Ascending aorta (tissue), 2 donors: ENCODE results near the gene ZNF462. TPM values are rescaled to one million over a fixed set of nuclear protein-coding genes. Genes with fewer than 3 reads are reported as not detected.

Experiments
- DNase-seq, 2 donors: peaks; one replicate each; pipeline ENCODE4 v3.0.0-alpha.2; 2019; ENCODE audit warnings: low spot score in 2 of 2
- H3K27ac ChIP-seq, 2 donors: fragments of 200-600 bp; sonication (generic); one replicate each; pipeline ENCODE4 v1.5.1; 2016 to 2017; ENCODE audit warnings: mild to moderate bottlenecking in 1 of 2
- H3K27me3 ChIP-seq: fragments of 200-600 bp; sonication (generic); one replicate; pipeline ENCODE4 v1.5.1; 2017
- H3K36me3 ChIP-seq, 2 donors: fragments of 200-600 bp; sonication (generic); one replicate each; pipeline ENCODE4 v1.5.1; 2016
- H3K4me1 ChIP-seq, 2 donors: fragments of 200-600 bp; sonication (generic); one replicate each; pipeline ENCODE4 v1.5.1; 2016 to 2017; ENCODE audit warnings: mild to moderate bottlenecking in 1 of 2
- H3K4me3 ChIP-seq, 2 donors: fragments of 200-600 bp; sonication (generic); one replicate each; pipeline ENCODE4 v1.5.1; 2016 to 2017; ENCODE audit warnings: mild to moderate bottlenecking in 1 of 2
- H3K9me3 ChIP-seq, 2 donors: fragments of 200-600 bp; sonication (generic); one replicate each; pipeline ENCODE4 v1.5.1; 2016
- intact Hi-C: fragments of 100-400 bp; cut with DNase I; formaldehyde crosslinking; loops from one replicate; pipeline ENCODE4 v1.15.1; 2023
- total RNA-seq: library from RNA; depleted of rRNA; stranded (reverse); fragments of >200 nt; gene quantifications from one replicate; pipeline ENCODE4 v1.1.0, GENCODE V29; 2016
- TF ChIP-seq, protein P1 (sequence below), 3 experiments: fragments of 200-600 bp in 2 of 3; fragments of 450-650 bp in 1 of 3; sonication (generic) in 2 of 3; IDR thresholded peaks; one replicate each; pipeline ENCODE4 v1.5.1; 2016 to 2019; ENCODE audit warnings: antibody characterized with exemption in 3 of 3, mild to moderate bottlenecking in 1 of 3, moderate library complexity in 1 of 3

The ZNF462 gene
- total RNA-seq, 1 donor from 2014 or later: 8.8 TPM

DNA sequence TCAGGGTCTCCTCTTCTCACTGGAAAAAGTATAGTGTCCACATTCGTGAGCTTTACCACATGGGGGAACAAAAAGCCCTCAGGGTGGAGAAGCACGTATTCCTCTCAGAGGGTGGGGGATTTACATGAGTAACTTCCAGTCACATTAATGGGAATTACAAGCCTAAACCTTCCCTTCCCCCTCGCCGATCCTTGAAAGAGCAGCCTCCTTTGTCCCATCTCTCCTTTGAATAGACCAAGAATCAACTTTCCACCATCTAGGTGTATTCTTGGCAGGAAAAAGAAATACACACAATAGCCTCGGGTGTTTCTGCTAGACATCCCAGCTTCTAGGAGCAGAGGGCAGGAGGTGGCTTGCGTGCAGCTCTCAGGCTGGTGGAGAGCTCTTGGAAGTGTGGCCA is 144.4 kb downstream of the ZNF462 start:
- H3K36me3 ChIP-seq: peaks cover 0 to 39% of the 10 kb centered on the region in 2 donors
- intact Hi-C loops: no loop called here
- no peak for DNase-seq
- no peak overlapping the region for H3K27ac ChIP-seq
- no peak overlapping the region for H3K4me3 ChIP-seq
- no peaks in the 10 kb centered on the region for H3K4me1 ChIP-seq
- TF ChIP-seq, protein P1, sequence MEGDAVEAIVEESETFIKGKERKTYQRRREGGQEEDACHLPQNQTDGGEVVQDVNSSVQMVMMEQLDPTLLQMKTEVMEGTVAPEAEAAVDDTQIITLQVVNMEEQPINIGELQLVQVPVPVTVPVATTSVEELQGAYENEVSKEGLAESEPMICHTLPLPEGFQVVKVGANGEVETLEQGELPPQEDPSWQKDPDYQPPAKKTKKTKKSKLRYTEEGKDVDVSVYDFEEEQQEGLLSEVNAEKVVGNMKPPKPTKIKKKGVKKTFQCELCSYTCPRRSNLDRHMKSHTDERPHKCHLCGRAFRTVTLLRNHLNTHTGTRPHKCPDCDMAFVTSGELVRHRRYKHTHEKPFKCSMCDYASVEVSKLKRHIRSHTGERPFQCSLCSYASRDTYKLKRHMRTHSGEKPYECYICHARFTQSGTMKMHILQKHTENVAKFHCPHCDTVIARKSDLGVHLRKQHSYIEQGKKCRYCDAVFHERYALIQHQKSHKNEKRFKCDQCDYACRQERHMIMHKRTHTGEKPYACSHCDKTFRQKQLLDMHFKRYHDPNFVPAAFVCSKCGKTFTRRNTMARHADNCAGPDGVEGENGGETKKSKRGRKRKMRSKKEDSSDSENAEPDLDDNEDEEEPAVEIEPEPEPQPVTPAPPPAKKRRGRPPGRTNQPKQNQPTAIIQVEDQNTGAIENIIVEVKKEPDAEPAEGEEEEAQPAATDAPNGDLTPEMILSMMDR (IDR thresholded peaks at IDR 0.05): no peak
- H3K9me3 ChIP-seq: no peaks in the 10 kb centered on the region
- no peaks in the 10 kb centered on the region for H3K27me3 ChIP-seq

DNA sequence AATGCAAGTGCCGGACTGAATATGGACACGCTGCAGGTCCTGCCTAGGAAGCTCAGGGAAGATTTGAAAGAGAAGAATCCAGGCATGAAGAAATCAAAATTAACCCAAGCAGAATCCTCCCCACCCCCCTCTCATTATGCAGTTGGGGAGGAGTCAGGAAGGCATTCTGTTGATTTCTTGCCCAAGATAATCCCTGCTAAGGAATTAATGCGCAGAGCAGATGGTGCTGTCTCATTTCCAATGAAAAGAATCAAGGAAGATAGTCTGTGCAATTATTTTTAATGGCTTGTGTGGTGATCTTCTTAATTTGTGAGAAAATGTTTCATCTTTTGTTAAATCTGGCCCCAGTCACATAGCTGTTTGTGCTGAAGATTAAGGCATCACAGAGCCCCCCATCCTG is 145.0 kb downstream of the ZNF462 start:
- DNase-seq: no peak
- Histone ChIP-seq H3K9me3 (no peaks in the 10 kb centered on the region), H3K4me1 (no peaks in the 10 kb centered on the region), H3K36me3 (peaks cover 0 to 39% of the 10 kb centered on the region in 2 donors), H3K27ac (no peak overlapping the region), H3K27me3 (no peaks in the 10 kb centered on the region), H3K4me3 (no peak overlapping the region)
- TF ChIP-seq, protein P1 (IDR thresholded peaks at IDR 0.05): no peak
- intact Hi-C loops: no loop called here

DNA sequence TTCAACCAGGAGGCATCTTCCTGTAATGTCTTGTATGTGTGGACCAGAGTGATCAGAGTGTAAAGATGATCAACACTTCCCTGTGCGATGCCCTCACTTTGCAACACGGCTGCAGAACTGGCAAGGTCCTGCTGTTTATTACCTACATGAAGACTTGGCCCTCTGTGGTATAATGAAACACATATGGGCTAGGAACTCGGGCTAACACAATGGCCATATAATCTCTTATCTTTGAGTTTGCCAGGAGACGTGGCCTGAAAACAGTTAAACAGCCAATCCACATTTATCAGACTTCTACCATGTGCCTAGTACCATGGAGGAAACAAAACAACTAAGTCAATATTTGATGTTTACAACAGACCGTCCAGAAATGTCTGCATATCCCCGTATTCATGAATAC is 145.5 kb downstream of the ZNF462 start:
- peaks cover 0 to 35% of the 10 kb centered on the region in 2 donors for H3K36me3 ChIP-seq
- intact Hi-C loops: no loop called here
- H3K9me3 ChIP-seq: no peaks in the 10 kb centered on the region
- H3K4me3 ChIP-seq: no peak overlapping the region
- H3K27ac ChIP-seq: no peak overlapping the region
- no peak for DNase-seq
- H3K27me3 ChIP-seq: no peaks in the 10 kb centered on the region
- TF ChIP-seq, protein P1 (IDR thresholded peaks at IDR 0.05): no peak
- H3K4me1 ChIP-seq: no peaks in the 10 kb centered on the region

DNA sequence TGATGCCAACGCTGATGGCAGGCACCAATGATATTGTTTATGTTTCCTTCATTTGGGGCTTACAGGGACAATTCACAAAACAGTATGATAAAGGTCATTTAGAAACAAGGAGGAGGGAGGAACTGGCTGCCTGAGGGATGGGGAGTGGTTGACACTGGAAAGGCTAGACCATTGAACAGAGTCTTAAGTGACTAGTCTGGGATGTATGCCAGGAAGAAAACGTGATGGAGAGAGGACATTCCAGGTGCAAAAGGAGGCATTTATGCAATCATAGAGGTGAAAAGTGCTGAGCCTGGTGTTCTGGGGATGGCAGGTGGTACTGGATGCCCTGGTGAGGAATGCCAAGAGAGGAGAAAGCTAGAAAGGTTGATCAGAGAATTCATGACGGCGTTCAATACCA is 153.4 kb downstream of the ZNF462 start:
- no peak for DNase-seq
- intact Hi-C loops: no loop called here

DNA sequence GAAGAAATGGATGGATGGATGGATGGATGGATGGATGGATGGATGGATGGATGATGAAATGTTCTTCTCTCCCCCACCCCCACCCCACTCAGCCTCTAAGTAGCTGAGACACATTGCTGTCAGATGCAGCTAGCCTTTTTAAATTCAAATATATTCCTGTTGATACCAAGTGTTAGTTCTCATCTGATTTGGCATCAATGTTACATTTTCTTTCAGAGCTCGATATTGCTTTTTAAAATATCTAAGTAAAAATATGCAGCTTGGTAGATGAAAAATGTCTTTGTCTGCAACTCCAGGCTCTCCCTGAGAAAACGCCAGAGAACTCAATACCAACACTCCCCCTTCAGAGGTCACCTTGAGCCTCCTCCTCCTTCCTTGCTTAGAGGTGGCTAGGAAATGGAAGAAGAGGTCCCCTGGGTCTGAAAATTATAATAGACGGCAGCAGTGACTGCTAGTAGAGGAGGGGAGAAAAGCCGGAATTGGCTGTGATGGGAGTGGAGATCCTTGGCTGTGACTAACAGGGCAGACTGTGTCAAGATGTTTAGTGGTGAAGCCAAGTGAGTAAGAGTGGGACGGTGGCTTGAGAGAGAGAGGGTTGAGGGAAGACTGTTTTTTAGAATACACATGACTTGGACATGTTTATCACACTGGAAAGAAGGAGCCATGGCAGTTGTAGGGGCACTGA is 156.0 kb downstream of the ZNF462 start:
- TF ChIP-seq, protein P1 (IDR thresholded peaks at IDR 0.05): no peak
- Histone ChIP-seq H3K9me3 (no peaks in the 10 kb centered on the region), H3K27me3 (no peaks in the 10 kb centered on the region), H3K36me3 (no peaks in the 10 kb centered on the region), H3K4me1 (peaks cover 0 to 7% of the 10 kb centered on the region in 2 donors), H3K4me3 (no peak overlapping the region), H3K27ac (no peak overlapping the region)
- intact Hi-C loops: no loop called here
- no peak for DNase-seq

More for the DNA sequence above, 153.4 kb downstream of the ZNF462 start:
- Histone ChIP-seq H3K27ac (no peak overlapping the region), H3K36me3 (peaks cover 0 to 1% of the 10 kb centered on the region in 2 donors), H3K4me3 (no peak overlapping the region), H3K9me3 (no peaks in the 10 kb centered on the region), H3K27me3 (no peaks in the 10 kb centered on the region), H3K4me1 (peaks cover 0 to 7% of the 10 kb centered on the region in 2 donors)
- TF ChIP-seq, protein P1 (IDR thresholded peaks at IDR 0.05): no peak
